CMK (cell line): Measurements from ENCODE around the gene LUM.
"Not testable (repeated sequence)": the region's sequence is repeated elsewhere in the genome, so short reads cannot be mapped to it uniquely, and the experiment has no call there.

Source experiments
- DNase-seq: peaks from one replicate; pipeline ENCODE4 v3.0.0-alpha.2; 2010; ENCODE audit warnings: low read depth

LUM gene

DNA sequence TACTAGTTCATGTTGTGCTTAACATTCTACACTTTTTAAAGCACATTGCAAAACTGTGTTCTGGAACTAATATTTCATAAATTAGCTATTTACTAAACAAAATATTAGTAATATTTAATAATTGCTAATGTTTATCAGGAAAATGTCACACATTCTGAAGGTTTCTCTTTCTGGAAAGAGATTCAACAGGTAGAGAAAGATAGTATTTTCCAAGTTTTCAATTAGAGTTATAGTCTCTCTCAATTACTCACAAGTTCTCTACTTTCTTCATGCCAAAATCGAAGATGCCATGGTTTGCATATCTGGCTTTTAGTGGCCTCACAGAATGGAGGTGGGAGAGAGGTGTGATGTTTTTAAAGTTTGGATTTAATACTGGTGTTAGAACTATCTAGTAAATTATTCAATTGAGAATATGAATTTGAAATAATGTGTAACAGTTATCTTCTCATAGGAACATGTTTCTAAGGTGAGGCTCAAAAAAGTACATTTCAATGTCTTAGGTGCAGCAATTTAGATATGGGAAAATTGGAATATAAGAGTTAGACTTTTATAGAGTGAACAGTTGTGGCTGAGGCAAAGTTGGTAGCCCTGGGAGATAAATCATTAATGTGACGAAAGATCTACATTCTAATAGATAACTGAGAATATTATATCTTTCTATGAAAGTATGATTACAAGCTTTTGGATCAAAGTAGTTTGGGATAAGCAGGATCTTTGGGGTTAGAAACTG lies 1.5 kb downstream of the LUM start:
- DNase-seq: no peak

GRCh38 chr12:91109148-91109564 lies 2.1 kb downstream of the LUM start:
- no peak for DNase-seq

DNA sequence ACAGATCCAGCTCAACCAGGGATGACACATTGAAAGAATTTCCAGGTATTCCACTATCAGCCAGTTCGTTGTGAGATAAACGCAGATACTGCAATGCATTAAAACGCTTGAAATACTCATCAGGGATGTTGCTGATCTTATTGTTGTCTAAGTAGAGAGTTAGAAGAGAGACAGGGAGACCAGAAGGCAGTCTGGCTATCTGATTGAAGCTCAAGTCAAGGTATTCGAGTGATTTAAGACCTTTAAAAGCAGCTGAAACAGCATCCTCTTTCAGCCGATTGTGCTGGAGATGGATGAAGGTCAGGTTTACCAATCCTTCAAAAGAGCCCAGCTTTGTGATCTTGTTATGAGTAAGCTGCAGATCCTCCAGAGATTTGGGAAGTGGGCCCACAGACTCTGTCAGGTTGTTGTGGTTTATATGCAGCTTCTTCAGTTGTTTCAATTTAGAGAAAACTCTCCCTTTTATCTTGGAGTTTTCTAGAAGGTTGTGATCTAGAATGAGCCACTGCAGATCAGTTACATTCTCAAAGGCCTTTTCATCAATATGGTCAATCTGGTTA lies 3.0 kb downstream of the LUM start:
- DNase-seq: no peak

- no peak for DNase-seq
These were observed 5.0 kb downstream of the LUM start for GRCh38 chr12:91106283-91106682.

DNA sequence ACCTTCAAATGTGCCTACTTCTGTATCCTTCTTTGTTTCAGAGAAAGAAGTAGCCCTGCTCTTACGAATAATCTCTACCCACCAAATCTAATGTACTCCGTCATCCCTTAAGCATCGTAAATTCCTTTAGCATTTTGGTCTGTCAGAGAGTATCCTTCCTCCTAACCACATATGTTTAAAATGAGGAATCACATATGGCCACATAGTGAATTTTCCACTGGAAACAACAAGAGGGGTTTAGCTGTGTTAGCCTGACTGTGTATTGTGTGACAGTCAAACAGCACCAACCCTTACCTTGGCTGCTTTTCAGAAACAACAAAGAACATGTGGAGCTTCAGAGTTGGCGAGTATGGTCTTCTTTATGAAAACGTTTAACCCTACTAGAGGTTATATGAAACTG lies 5.5 kb downstream of the LUM start:
- DNase-seq: no peak

DNA sequence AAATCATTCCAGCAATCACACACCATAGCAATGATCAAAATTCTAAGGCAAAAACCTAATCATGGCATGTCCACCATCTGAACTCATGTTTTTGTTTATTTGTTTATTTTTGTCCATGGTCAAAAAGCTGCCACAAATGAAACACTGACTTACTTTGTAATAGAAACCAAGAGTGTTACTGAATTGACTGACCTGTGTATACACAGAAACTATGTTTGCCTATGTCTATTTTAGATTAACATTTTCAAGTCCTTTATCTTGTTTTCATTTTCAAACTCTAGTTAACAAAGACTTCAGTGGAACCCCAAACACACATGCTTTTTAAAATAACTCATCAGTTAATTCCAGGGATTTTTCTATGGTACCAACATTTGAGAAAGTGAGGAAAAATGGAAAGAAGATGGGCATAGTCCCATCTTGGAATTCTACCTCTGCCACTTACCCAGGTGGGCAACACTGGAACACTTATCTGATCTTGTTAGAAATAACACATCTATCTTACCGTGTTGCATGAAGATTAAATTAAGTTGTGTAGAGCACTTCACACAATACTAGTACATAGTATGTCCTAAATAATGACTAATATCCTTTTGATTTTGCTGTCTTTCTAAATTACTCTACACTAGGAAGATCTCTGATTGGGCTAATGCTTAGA lies 6.4 kb downstream of the LUM start:
- no peak for DNase-seq

- no peak for DNase-seq
These were observed 7.7 kb downstream of the LUM start for GRCh38 chr12:91103624-91104023.

- DNase-seq: no peak
These were observed 8.2 kb downstream of the LUM start for GRCh38 chr12:91103101-91103500.

- no peak for DNase-seq
These were observed 10.4 kb downstream of the LUM start for GRCh38 chr12:91100906-91101305.

DNA sequence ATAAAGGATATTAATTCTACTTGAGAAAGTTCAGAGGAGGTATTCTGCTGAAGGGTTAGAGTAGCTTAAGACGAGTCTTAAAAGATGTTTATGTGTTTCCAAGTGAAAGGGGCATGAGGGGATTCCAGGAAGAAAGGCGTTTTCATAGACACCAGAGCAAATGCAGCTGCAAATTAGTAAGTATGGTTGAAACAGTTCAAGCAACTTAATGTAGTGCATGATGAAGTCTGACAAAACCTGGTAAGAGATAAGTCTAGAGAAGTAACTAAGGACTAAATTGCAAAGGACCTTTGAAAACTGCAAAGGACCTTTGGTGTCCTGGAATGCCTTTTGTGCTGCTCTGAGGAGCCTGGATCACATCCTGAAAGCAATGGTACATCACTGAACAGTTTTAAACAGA lies 11.5 kb downstream of the LUM start:
- DNase-seq: no peak

- no peak for DNase-seq
These were observed 12.0 kb downstream of the LUM start for GRCh38 chr12:91099341-91099740.

- DNase-seq: no peak
These were observed 12.4 kb downstream of the LUM start for GRCh38 chr12:91098941-91099340.

DNA sequence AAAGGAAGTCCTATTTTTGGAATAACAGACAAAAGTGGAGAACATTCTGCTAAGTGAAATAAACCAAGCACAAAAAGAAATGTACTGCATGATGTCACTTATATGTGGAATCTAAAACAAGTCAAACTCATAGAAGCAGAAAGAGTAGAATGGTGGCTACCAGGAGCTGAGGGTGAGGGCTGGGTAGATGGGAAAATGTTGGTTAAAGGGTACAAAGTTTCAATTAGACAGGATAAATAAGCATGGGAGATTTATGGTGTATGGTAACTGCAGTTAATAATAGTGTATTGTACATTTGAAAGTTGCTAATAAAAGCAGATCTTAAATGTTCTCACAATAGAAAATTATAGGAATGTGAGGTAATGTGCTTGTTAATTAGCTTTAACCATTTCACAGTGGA lies 12.8 kb downstream of the LUM start:
- DNase-seq: no peak

DNA sequence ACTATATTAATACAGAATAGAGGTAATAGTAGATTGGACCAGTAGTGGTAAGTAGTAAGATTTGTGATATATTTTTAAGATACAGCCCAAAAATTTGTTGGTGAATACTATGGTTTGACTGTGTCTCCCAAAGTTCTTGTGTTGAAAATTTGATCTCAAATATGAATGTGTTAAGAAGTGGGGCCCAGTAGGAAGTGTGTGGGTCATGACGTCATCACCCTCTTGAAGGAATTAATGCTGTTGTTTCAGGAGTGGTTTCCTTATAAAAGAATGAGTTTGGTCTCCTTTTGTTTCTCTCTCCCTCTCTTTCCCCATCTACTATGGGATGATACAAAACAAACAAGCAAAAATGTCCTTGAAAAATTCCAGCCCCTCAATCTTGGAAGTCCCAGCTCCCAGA lies 16.3 kb downstream of the LUM start:
- no peak for DNase-seq

GRCh38 chr12:91094032-91094662 lies 17.1 kb downstream of the LUM start:
- no peak for DNase-seq

- DNase-seq: no peak
These were observed 18.0 kb downstream of the LUM start for GRCh38 chr12:91093341-91093740.

DNA sequence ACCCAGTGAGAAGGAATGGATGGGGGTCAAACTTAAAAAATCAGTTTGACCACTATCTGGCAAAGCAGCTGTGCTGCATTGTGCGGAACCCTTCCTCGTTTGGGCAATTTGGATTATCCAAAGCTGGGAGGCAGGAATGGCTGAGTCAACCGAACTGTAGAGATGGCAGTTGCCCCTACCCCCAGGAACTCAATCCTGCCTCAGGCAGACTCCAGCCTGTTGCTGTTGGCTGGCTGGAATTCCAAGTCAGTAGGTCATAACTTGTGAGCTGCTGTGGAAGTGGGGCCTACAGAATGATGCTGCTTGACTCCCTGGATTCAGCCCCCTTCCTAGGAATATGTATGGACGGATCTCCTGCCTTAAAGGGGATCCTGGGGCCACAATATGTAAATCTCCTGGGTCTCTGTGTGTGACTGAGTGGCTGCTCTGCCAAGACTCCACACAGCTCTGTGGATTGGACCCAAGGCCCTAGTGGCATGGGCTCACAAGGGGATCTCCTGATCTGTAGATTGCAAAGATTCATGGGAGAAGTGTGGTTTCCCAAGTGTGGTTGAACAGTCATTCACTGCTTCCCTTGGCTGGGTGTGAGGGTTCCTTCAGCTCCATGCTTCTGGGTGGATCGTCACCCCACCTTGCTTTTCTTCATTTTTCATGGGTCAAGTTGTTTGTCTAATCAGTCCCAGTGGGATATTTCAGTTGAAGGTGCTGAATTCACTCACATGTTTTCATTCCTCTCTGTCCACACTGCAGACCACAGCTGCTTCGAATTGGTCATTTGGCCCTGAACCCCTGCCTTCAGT lies 19.2 kb downstream of the LUM start:
- no peak for DNase-seq

- not testable (repeated sequence) for DNase-seq
These were observed 21.3 kb downstream of the LUM start for GRCh38 chr12:91089953-91090352.

GRCh38 chr12:91080041-91080440 lies 31.3 kb downstream of the LUM start:
- no peak for DNase-seq

DNA sequence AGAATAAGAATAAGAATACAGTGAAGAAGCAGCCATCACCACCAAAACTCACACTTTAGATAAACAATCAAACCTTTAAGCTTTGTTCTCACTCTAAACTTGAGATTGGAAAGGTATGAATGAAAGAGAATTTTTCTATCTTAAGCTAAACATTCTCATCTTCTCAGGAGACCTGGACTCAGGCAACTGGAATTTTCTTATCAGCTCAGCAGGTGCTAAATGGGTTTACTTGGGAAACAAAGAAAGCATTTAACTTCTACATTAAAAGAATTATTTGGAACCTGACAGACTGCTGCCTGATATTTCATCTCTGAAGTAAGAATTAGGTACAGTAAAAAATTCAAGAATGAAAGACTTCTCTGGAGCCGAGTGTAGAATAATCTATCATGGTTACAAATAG lies 32.8 kb downstream of the LUM start:
- no peak for DNase-seq

DNA sequence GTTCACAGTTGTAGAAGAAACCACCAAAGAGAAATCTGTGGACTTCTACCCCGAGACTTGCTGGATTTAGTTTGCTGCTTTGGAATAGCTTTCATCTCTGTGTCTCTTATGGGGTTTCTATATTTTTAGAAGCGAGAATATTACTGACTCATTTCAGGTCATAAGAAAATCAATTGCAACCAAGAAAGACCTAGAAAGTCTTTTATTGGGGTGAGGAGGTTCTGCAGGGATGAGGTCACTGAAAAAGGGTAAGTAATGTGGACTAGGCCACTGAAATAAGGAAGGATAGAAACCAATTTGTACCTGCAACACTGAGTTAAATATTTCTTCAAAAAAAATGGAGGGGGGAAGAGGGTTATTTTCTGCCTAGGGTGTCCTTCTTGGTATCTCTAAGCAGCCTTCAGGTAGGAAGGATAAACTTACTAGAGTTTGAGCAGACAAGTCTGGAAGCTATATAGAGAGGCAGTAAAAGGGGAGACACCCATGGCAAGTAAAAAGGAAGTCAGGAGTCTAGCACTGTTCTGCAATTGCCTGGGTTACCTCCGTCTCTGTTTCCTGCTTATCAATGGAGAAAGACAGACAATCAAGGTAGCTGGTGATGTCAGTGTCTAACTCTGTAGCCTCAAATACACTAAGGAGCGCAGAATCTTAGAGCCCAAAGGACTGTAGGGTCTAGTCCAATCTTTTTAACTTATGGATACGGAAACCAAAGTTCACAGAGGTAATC lies 33.9 kb downstream of the LUM start:
- no peak for DNase-seq

GRCh38 chr12:91074851-91075250 lies 36.4 kb downstream of the LUM start:
- no peak for DNase-seq
